Spleen (tissue), 11 donors: ENCODE data around the gene THOC3. TPM values are rescaled to one million over a fixed set of nuclear protein-coding genes. Genes with fewer than 3 reads are reported as not detected.
A peak's percentile ranks its signal among the peaks of the same experiment; 100 is the strongest.
"Not testable (repeated sequence)": the region's sequence is repeated elsewhere in the genome, so short reads cannot be mapped to it uniquely, and the experiment has no call there.

ENCODE experiments used
- DNase-seq: peaks from one replicate; pipeline ENCODE4 v3.0.0-alpha.2; 2020
- H3K27ac ChIP-seq, 8 donors: fragments of 200-600 bp; sonication (generic) in 7 of 8; 1 replicate in 4 of 8; 2 replicates in 4 of 8; pipeline versions ENCODE4 v1.5.0 to v1.8.0; 2016 to 2021; ENCODE audit warnings: inconsistent platforms in 4 of 8, mild to moderate bottlenecking in 4 of 8, moderate library complexity in 1 of 8
- H3K27me3 ChIP-seq, 7 donors: fragments of 200-600 bp; sonication (generic) in 6 of 7; replicated peaks in 1 of 7; 1 replicate in 4 of 7; 2 replicates in 3 of 7; pipeline versions ENCODE4 v1.5.0 to v1.8.0; 2016 to 2021; ENCODE audit warnings: inconsistent platforms in 3 of 7, mild to moderate bottlenecking in 1 of 7
- H3K36me3 ChIP-seq, 6 donors: fragments of 200-600 bp; sonication (generic) in 5 of 6; 1 replicate in 4 of 6; 2 replicates in 2 of 6; pipeline versions ENCODE4 v1.5.0 to v1.8.0; 2016 to 2021; ENCODE audit warnings: inconsistent platforms in 2 of 6
- H3K4me1 ChIP-seq, 6 donors: fragments of 200-600 bp; sonication (generic) in 5 of 6; 1 replicate in 3 of 6; 2 replicates in 3 of 6; pipeline versions ENCODE4 v1.5.0 to v1.8.0; 2016 to 2021; ENCODE audit warnings: inconsistent platforms in 3 of 6
- H3K4me3 ChIP-seq, 8 donors: fragments of 200-600 bp; sonication (generic) in 7 of 8; 1 replicate in 4 of 8; 2 replicates in 4 of 8; pipeline versions ENCODE4 v1.5.0 to v1.8.0; 2016 to 2021; ENCODE audit warnings: inconsistent platforms in 4 of 8, mild to moderate bottlenecking in 4 of 8, moderate library complexity in 2 of 8
- H3K9me3 ChIP-seq, 8 donors: fragments of 200-600 bp; sonication (generic) in 7 of 8; 1 replicate in 4 of 8; 2 replicates in 4 of 8; pipeline versions ENCODE4 v1.5.0 to v1.8.0; 2016 to 2021; ENCODE audit warnings: inconsistent platforms in 4 of 8
- CTCF ChIP-seq, 11 experiments: fragments of 200-600 bp in 7 of 11; fragments of 450-650 bp in 4 of 11; sonication (generic) in 4 of 11; IDR thresholded peaks in 8 of 11; conservative IDR thresholded peaks in 3 of 11; 1 replicate in 7 of 11; 2 replicates in 4 of 11; pipeline versions ENCODE4 v1.4.0 to v1.8.0; 2016 to 2021; ENCODE audit warnings: antibody characterized with exemption in 11 of 11, inconsistent platforms in 4 of 11, mild to moderate bottlenecking in 1 of 11
- POLR2A ChIP-seq, 3 donors: fragments of 450-650 bp; IDR thresholded peaks; one replicate each; pipeline ENCODE4 v1.5.1; 2017; ENCODE audit warnings: antibody characterized with exemption in 3 of 3, mild to moderate bottlenecking in 1 of 3
- POLR2AphosphoS5 ChIP-seq, 3 donors: sonication (generic); formaldehyde crosslinking; IDR thresholded peaks; one replicate each; pipeline ENCODE4 v1.5.1; 2017; ENCODE audit warnings: antibody characterized with exemption in 3 of 3
- WGBS, 5 donors: extraction: QIAGEN DNeasy Blood & Tissue Kit in 3 of 5; methylation state at CpG; one replicate each; pipeline versions ENCODE4 v1.1.5 to v1.1.7; 2013 to 2018; 5-methylcytosine and 5-hydroxymethylcytosine counted together
- intact Hi-C: fragments of 100-400 bp; cut with DNase I; formaldehyde crosslinking; loops from one replicate; pipeline ENCODE4 v1.15.0; 2023; ENCODE audit warnings: low total_unique reads
- polyA plus RNA-seq, 3 donors: library from polyadenylated mRNA; stranded (reverse); fragments of 200-250 nt; gene quantifications; one replicate each; pipeline ENCODE4 v1.2.1, GENCODE V29; 2013
- total RNA-seq, 7 donors: library from RNA; depleted of rRNA in 3 of 7; stranded (reverse); fragments of >200 nt in 3 of 7; fragmentation: NEBNext Ultra II Directional in 4 of 7; extraction: Animal tissue kit (Norgen Biotek cat#: 25700) in 4 of 7; gene quantifications; one replicate each; pipeline versions ENCODE4 v1.1.0 to v1.2.1, GENCODE V29; 2016 to 2021
- donor health status: healthy with polysubstance abuse.
- donor health status: DM: no; HTN: no; CAD: no; lungs with moderate emphysema.
- donor health status: DM: no; HTN: no; CAD: no.
- donor health status: Bipolar disorder and iron deficiency.
- donor health status: healthy.
- donor health status: DM: no; HTN: no; CAD: no.
- donor health status: DM: yes; HTN: yes; CAD: no.

The THOC3 gene
- total and polyA plus RNA-seq, 10 donors, result 17.5 to 62.2 (median 30.7) TPM

GRCh38 chr5:175943253-175943652 lies 24.9 kb downstream of the THOC3 start:
- H3K27ac ChIP-seq, H3K27me3 ChIP-seq, intact Hi-C loops, H3K4me3 ChIP-seq, H3K4me1 ChIP-seq, H3K9me3 ChIP-seq: not testable (repeated sequence)
- WGBS, 5 donors, result 94 to 100% (median 96%) methylated on average over 1 to 4 of the region's 7 CpGs
- peaks cover 0 to 15% (median 0%) of the 10 kb centered on the region in 6 donors for H3K36me3 ChIP-seq
- peak; percentile 34 for DNase-seq

DNA sequence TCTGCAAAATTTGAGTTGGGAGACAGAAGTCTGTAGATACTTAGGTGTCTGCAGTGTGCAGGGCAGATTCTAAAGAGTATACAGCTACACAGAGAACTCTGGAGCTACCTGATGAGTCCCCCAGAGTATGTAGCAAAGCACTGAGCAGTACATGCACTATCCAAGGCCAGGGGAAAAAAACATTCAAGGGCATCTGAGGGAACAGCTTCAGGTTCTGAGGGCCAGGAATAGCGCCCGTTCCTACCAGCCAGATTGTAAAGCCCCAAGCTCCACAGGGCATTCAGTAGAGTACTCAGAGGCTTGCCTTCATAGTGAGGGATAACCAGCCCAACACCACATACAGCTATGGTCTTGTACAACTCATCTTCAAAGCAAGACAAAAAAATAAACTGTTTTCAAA lies 27.5 kb downstream of the THOC3 start:
- H3K27me3 ChIP-seq, DNase-seq, H3K4me3 ChIP-seq, H3K27ac ChIP-seq, H3K4me1 ChIP-seq, H3K9me3 ChIP-seq, intact Hi-C loops: not testable (repeated sequence)
- 50 to 97% (median 66%) methylated on average over 2 of the region's 2 CpGs for WGBS, 5 donors
- H3K36me3 ChIP-seq, result peaks cover 0 to 15% (median 0%) of the 10 kb centered on the region in 6 donors

DNA sequence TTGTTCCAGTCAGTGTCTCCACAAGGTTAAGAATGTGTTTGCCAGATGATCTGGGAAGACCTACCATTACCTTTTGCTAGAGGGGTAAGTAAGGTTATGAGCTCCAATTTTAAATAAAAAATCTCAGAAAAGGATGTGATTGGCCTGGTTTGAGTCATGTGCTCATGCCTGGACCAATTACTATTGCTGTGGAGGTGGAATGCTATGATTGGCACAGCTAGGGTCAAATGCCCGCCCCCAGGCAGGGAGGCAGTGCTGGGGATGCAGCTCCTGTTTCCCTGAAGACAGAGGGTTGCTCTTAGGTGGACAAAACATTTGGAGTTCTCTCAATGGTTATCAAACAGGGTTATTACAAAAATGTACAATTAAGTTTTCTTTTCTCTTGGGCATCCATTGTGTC lies 29.6 kb downstream of the THOC3 start:
- 89 to 100% (median 92%) methylated on average over 1 of the region's 1 CpG for WGBS, 5 donors
- peaks cover 0 to 15% (median 0%) of the 10 kb centered on the region in 6 donors for H3K36me3 ChIP-seq
- H3K4me3 ChIP-seq, H3K9me3 ChIP-seq, intact Hi-C loops, H3K4me1 ChIP-seq, DNase-seq, H3K27ac ChIP-seq, H3K27me3 ChIP-seq: not testable (repeated sequence)

- H3K4me1 ChIP-seq, intact Hi-C loops, H3K27ac ChIP-seq, H3K36me3 ChIP-seq, DNase-seq, H3K4me3 ChIP-seq, H3K27me3 ChIP-seq, H3K9me3 ChIP-seq: not testable (repeated sequence)
- WGBS, 5 donors, result 92 to 100% (median 95%) methylated on average over 1 of the region's 1 CpG
These were observed 39.4 kb downstream of the THOC3 start for GRCh38 chr5:175928752-175929151.

DNA sequence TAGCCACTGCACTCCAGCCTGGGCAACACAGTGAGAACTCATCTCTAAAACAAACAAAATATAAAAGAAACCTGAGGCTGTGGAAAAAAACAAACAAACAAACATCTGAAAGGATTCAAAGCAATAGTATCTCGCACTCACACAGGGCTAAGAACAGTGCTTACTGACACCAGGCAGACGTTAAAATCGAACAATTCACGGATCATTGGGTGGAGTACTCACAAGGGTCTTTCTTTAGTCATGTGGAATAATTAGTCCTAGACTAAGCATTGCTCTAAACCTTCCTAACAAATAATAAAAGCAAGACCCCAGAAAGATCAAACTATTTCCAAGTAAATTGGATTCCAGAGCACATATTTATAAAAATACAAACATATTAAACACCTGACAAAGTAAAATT lies 43.0 kb downstream of the THOC3 start:
- H3K9me3 ChIP-seq, H3K4me1 ChIP-seq, H3K27ac ChIP-seq, intact Hi-C loops, DNase-seq, H3K4me3 ChIP-seq, H3K36me3 ChIP-seq, H3K27me3 ChIP-seq: not testable (repeated sequence)
- 96 to 98% (median 96%) methylated on average over 4 of the region's 4 CpGs for WGBS, 5 donors

DNA sequence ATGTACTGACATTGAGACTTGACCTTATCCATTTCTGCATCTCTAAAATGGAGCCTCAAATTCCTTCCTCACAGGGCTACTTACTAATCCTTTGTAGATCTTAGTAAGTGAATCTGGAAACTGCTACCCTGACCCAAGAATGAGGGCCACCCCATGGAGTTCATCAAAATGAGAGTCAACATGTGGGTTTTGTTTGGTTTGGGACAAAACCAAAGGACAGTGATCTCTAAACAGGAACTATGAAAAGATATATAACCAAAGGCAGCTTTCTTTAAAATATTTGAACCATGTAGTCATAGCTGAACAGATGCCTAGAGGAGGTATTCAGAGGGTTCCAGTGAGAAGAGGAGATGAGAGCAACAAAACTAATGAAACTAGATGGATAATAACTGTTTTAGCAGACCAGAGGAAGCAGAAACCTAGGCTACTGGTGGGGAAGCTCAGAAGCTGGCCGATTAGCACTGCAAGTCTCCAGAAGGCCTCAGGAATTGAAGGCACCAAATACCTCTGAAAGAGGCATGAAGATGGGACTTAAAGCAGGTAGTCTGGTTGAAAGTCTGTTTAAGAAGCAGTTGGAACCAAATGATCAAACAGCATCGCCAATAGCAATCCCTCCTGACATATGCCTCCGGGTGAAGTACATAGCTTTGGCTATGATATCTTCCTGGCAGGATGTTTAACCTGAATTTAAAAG lies 45.8 kb downstream of the THOC3 start:
- Histone ChIP-seq H3K4me3 (no peak overlapping the region), H3K36me3 (peaks cover 0 to 6% (median 0%) of the 10 kb centered on the region in 6 donors), H3K27ac (no peak overlapping the region), H3K27me3 (no peaks in the 10 kb centered on the region), H3K4me1 (no peaks in the 10 kb centered on the region), H3K9me3 (no peaks in the 10 kb centered on the region)
- intact Hi-C loops, result no loop called here
- no peak for DNase-seq
- TF ChIP-seq POLR2AphosphoS5 (IDR thresholded peaks at IDR 0.05), result no peak
- no peak for TF ChIP-seq CTCF (IDR thresholded peaks at IDR 0.05 in 8 of 11, conservative IDR thresholded peaks at IDR 0.05 in 3 of 11)
- TF ChIP-seq POLR2A (IDR thresholded peaks at IDR 0.05), result no peak
- WGBS, 5 donors, result 93 to 99% (median 97%) methylated on average over 3 of the region's 3 CpGs
